ENCODE data around the gene PHF14.

- TF ChIP-seq CTCF (IDR thresholded peaks at IDR 0.05) (no peak), POLR2A (IDR thresholded peaks at IDR 0.05) (no peak)
Measured at GRCh38 chr7:11194492-11194891, 220.8 kb downstream of the PHF14 start.
